HG02763 (cell line): Measurements from ENCODE around the gene KIAA1217.

Experiments
- ATAC-seq: cut with Tn5 transposase; IDR thresholded peaks from one replicate; pipeline ENCODE4 v1.9.1; 2021; ENCODE audit warnings: mild to moderate bottlenecking, moderate library complexity; ENCODE audit not compliant: unreplicated experiment

Gene KIAA1217

DNA sequence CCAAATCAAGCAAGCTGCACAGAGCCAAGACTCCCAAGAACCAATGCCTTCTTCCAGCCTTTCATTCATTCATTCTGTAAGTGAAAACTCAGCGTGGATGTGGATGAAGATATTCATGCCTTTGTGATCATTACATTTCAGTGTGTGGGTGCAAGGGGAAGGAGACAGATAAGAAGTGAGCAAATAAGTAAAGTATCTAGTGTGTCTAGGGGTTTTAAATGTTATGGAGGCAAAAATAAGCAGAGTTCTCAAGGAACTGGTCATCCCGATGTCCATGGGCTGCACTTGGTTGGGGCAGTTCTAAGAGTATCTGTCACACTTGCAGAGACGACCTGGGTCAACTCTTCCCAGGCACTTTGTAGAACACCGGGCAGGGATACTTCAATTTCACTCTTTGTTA is 149.1 kb downstream of the KIAA1217 start:
- no peak for ATAC-seq

DNA sequence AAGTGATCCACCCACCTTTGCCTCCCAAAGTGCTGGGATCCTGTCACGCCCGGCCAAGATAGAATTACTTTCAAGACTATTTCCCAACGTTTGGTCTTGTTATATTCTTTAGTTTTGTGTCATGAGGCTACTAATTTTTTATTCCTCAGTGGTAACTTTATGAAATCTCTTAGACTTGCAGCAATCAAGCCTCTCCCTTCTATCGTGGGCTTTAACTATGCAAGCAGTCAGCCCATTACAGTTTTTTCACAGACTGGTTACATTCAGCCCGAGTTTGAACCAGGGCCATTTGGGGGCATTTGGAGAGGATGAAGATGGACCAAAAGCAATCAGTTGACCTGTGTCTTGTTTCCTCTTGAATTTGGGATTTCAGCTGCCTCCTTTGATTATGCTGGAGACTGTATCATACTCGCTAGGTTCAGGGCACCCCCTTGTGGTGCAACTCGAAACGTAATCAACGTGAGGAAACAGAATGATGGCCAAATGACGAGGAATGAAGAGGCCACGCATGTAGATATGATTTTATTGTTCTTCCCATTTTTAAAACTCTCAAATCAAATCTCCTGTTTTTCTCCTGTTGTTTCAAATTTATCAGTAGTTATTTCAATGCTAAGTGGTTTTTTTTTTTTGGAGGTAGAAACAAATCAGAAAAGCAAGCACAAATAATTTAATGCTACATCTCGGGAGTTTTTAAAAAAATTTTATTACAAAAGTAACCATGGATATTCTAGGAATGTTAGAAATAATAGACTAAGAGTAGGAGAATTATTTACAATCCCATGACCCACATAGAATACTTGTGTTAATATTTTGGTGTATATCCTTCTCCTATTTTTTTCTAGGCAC is 151.6 kb downstream of the KIAA1217 start:
- ATAC-seq, result peak; percentile 78

DNA sequence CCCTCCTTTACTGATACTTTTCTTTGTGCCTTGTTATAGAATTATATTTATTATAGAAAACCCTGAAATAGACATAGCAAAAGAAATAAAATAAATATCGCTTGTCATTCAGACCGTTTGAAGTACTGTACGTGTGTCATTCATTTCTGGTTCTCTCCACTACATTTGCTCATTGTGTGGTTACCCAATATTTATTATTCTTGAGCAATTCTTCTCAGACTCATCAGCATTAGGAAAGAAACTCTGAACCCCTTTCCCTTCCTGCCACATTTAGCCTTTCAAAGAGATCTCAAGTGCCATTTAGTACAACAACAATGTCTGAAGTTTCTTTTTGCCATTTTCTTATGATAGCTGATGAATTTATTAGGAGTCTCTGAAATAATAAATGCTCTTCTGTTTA is 154.1 kb downstream of the KIAA1217 start:
- ATAC-seq, result no peak

DNA sequence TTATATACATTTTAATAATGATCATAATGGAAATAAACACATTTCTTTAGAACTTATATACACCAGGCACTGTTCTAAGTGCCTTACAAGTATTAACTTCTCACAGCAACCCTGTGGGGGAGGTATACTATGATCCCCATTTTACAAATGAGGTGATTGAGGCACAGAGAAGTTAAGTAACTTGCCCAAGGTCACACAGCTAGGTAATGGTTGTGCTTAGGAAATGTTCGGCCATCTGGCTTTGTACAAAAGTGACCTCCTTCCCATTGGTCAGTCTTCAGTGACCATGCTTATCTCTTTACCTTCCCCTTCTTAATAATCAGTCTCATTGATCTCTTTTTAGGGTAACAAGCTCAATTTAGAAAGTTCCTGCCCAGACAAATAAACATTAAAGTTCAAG is 158.8 kb downstream of the KIAA1217 start:
- no peak for ATAC-seq

DNA sequence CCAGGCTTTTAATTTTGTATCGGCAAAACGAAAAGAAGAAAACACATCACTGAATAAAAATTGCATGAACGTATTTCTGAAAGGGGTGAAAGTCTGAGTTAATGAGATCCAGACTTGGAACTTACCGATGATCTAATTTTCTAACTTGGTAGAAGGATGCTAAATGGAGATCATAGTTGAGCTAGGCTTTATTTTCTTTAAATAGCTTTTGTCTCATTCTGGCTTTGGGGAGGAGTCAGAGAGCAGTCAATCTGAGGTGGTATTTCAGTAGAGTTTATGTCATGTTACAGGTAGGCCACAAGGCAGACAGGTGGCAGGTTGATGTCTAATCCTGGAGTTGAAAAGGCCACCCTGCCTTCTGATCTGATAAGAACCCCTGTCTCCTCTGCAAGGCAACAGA is 161.9 kb downstream of the KIAA1217 start:
- ATAC-seq, result no peak

DNA sequence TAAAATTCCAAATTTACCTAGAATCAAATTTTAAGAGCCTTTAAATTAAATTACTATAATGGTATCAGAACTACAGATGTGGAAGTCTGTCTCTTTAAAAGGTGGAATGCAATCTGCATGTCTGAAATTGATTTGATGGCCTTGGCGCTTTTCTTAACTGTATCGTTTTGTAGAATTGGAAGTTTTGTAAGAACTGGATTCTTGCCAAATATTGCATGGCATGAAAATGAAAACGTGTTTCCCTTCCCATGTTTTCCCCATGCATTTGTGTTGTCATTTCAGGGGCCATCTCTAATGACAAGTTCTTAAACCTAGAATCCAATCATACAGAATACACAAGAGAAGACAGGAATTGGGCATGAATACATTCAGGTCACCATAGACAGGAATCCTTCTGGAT is 162.5 kb downstream of the KIAA1217 start:
- ATAC-seq, result no peak

DNA sequence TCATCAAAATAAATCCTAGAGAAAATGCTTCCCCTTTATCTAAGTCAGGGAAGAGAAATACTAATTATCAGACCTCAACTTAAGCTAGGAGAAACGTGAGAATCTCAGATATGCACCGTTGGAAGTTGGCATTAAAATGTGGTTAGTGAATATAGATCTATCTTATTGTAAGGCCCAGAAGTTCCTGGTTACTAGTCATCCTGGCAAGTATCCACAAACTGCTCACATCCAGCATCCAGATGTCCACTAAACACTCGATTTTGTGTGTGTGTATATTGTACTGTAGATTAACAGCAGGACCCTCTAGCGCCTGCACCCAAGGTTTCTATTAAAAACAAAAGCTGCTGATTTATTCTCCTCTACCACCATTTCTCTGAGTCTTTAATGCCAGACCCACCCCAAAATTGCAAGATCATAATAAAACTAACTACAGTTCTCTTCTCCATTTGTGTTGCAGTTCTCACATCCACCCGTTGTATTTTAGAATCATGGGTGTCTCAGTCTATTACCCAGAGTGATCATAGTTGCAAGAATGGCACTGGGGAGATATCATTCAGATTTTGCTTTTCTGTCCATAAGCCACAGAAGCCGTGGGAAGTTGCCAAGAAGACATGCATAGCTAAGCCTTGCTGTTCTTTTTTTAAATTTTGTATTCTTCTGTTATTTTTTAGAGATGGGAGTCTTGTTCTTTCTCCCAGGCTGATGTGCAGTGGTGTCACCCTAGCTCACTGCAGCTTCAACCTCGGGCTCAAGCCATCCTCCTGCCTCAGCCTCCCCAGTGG is 165.4 kb downstream of the KIAA1217 start:
- no peak for ATAC-seq

DNA sequence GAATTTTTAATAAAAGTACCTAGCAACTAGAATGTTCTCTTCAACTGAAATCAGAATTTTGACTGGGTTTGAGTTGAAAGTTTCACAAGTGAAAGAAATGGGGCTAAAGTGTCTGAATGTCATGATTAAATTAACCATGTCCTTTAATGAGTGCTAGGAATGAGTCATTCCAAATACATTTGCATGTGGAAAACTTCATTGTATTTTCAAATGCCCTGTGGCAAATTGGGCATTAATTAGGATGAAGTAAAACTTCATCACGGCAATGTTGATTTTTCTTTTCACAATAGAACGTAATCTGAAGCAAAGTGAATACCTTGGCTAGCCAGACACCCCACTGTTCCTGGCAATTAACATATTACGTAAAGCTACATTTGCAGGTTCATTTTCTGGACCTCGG is 166.6 kb downstream of the KIAA1217 start:
- no peak for ATAC-seq

DNA sequence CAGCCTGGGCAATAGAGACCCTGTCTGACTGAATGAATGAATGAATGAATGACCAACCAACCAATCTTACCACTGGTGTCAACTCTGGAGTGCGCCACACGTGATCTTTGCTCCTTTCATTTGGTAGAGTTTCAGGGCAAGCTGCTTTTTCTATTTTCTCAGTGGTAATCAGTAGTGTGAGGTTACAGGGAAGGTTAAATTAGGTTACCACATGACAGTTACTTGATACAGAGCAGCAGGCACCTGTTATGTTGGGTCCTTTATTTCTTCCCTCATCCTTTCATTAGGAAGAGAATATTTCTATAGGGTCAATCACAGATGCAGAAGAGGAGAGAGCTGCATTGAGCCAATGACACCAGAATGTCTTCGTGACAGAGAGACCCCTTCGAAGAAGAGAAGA is 167.8 kb downstream of the KIAA1217 start:
- no peak for ATAC-seq

DNA sequence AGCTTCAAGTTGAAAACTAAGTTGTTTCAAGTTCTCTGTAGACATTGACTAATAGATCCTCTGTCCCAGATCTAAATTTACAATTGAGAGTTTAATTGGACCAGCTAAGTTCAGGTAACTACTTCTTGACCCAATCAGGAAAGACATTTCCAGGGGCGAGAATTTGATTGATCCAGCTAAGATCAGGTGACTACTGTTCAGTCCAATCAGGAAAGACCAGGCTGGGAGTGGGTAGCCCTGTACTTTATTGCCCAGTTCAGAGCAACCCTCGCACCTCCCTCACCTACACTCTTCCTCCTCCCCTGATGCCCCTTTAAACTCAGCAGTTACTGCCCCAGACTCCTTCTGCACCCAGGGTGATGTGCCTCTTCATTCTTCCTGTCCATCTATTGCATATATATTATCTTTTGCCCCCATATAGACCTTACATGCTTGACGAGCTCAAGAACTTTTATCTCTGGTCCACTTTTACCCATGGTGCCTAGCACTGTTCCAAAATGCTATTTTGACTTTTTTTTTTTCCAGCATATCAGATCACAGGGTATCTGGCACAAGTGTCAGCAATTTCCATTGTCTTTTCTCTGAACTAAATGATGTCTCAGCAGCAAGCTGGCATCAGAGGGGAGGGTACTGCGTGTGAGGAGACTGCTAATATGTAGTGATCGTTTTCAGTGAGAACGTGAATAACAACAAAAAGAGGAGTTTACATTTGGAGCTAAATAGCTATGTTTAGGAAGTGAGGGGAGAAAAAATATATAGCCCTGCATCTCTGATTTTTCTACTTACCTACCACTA is 169.4 kb downstream of the KIAA1217 start:
- no peak for ATAC-seq

DNA sequence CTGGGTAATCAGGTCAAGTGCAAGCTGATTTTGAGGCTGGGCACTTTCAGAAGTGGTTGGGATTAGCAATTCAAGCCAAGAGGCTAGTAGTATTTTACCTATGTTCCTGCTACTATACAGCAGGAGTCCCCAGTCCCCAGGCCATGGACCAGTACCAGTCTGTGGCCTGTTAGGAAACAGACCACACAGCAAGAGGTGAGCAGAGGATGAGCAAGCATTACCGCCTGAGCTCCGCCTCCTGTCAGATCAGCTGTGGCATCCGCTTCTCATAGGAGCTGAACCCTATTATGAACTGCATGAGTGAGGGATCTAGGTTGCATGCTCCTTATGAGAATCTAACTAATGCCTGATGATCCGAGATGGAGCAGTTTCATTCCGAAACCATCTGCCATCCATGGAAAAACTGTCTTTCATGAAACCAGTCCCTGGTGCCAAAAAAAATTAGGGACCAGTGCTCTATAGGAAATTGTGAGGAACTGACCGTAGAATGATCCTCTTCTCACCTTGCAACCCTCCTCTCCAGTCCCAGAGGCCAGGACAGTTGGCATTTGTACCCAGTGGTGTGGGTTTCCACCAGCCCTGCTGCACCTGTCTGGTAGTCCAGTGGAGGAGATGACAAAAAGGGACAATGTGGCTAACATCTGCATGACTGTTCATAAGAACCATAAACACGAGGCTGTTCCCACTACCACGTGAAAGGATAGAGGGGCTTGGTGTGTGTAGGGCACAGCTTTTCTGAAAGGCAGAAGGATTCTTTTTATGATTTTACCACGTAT is 172.5 kb downstream of the KIAA1217 start:
- ATAC-seq, result no peak

DNA sequence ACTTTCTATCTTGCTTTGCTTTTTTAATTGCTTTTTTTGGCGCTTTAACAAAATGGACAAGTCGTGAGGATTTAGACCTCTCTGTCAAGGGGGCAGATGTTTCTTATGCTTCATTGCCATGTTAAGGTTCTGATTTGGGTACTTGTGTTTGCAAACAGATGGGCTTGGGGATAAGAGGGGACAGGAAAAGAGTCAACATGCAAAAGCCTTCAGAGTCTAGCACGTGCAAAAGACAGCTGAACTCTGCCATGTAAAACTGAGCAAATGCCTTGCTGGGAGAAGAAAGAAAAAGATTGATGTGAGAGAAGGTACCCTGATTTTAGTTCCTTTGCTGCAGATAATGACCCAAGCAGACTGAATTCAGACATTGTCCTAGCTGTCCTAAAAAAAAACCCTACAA is 173.1 kb downstream of the KIAA1217 start:
- no peak for ATAC-seq

DNA sequence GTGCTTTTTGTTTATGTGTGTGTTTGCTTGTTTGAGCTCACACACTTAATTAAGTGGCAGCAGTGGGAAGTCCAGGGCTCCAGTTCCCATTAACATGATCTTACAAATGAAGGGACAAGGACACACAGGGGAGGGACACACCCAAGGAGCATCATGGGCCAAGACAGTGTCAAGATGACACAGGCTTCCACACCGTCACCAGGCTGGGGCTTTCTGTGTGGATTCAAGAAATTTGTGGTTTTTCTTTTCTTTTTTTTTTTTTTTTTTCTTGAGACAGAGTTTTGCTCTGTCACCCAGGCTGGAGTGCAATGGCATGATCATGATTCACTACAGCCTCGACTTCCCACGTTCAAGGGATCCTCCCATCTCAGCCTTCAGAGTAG is 173.6 kb downstream of the KIAA1217 start:
- ATAC-seq, result no peak

DNA sequence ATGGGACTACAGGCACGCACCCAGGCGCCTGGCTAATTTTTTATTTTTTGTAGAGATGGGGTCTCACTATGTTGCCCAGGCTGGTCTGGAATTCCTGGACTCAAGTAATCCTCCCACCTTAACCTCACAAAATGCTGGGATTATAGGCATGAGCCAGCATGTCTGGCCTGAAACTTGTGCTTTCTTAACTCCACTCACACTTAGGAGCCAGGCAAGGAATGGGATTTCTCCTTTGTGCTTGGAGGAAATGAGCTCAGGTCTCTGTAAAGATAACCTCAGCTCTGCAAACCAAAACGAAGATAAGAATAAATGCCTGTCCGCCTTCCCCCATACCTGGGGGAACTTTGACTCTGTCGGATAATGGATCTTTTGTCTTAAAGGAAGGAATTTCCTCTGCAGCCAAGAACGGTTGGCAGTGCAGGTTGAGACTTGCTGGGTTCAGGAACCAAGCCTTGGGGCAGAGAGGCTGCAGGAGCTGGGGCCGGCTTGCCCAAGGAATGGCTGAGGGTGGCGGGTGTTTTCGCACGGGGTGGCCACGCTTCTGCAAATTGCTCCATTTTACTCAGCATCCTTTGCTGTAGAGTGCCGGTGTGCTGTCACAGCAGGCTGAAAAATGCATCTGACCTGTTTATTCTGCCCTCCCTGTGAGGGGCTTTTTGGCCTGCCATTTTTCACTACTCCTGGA is 174.2 kb downstream of the KIAA1217 start:
- ATAC-seq, result peak; percentile 47

DNA sequence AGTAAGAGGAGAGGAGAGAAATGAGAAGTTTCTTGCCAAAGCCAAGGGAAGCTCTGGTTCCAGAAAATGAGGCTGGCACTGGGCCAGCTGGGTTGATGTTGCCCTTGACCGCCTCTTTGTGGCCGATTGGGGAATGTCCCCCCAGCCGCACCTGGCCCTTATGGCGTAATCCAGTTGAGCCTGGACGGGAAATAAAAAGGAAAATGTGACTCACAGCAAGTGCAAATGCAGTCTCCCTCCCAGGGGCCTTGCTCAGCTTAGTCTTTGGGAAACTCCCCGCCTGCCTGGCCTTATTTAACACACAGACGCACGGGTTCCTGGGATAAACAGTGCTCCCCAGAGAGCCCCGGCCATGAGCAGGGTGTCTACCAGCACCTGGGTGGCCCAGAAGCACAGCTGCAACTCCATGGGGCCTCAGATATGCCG is 174.8 kb downstream of the KIAA1217 start:
- ATAC-seq, result peak; percentile 90

DNA sequence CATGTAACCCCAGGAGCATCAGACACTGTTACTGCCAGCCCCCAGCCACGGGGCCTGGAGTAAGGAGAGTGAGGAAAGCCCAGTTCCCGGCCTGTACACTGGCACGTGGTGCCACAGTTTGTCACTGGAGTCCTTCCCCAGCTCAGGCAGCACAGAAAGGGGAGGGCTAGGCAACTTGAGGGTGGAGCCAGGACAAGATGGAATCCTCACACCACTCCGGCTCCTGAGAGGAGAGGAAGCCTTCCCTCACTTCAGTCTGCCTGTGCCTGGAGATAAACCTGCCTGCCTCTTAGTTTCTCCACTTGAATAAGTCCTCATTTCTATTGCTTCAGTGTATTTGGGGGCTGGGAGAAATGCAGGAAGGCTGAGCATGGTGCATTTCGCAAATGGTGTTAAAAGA is 176.0 kb downstream of the KIAA1217 start:
- ATAC-seq, result no peak

DNA sequence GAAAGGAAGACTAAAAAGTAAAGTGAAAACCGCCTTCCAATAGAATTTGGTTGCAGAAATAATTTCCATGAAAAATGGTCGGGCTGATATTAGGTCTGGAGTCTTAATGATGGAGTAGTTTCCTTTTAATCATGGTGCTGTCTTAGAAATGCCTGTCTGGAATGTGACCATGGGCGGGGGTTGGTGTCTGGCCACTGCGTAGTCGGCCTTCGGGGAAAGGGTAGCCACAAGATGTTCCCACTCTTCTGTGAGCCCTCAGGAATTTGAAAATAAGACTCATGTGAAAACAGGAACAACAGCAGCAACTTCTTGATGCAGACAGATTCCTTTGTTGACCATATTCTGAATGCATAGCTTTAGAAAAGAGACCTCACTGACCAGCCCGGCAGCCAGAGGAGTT is 176.8 kb downstream of the KIAA1217 start:
- no peak for ATAC-seq

DNA sequence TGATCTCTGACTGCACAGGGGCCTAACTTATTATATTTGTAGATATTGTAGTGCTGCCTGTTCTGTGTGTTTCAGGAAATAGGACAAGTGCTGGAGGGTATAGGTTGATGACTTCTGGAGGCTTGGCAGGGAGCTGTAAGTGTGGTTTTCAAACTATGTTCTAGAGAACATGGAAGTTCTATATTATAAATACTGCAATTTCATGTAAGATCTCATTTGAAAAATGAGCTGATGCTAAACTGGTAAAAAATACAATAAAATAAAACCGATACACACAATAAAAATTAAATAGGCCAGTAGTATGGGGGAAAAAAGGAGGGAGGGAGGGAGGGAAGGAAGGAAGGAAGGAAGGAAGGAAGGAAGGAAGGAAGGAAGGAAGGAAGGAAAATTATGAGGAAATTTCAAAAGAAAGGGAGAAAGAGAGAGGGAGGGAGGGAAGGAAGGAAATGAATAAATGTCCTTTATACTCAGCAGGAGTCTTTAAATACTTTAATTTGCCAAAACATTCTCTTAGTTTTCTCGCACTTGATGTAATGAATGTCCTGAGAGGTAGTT is 181.3 kb downstream of the KIAA1217 start:
- no peak for ATAC-seq

DNA sequence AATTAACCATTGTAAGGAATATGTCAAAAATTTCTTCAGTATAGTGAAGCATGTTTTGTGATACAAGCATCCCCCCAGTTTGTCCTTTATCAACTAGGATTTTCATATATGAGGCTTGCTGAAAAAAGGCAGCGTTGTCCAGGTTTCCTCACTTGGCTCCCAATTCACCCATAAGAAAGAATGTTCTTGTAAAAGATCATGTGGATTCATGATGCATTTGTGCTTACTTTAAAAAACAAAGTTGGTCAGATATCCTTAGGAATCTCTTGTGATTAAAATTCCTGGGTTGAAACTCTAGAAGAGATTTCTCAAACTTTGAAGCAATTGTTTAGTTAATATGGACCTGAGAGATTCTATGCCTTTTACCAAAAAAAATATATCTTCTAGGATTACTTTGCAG is 181.8 kb downstream of the KIAA1217 start:
- no peak for ATAC-seq

DNA sequence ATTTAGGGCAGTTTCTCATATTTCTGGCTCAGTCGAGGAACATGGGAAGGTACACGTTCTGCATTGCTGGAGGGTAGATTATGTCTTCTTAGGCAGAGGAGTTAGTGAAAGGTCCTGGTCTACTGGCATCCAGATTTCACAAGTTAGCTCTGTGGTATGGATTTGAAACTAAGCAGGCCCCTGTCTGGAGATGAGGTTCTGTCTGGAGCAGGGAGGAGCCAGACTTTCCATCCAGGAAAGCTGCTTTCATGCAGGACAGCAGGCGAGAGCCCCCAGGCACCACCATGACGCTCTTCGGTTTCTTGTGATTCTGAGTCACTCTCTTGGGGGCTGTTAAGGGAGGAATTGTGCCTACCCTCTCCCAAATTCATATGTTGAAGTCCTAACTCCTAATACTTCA is 184.3 kb downstream of the KIAA1217 start:
- ATAC-seq, result no peak
